ENCODE data around the gene TRIM16. TPM values are rescaled to one million over a fixed set of nuclear protein-coding genes. Genes with fewer than 3 reads are reported as not detected.
"Not testable (repeated sequence)": the region's sequence is repeated elsewhere in the genome, so short reads cannot be mapped to it uniquely, and the experiment has no call there.

The TRIM16 gene

GRCh38 chr17:15588017-15588416 is 96.1 kb downstream of the TRIM16 start:
- H3K4me3 ChIP-seq (ENCODE audit: low read length in 2 of 2); H4K8ac ChIP-seq (ENCODE audit: low read depth, low read length); H3K9ac ChIP-seq (ENCODE audit: low read depth, low read length, poor library complexity); H3K4me2 ChIP-seq (ENCODE audit: insufficient read depth, low read length, poor library complexity, severe bottlenecking); H2AFZ ChIP-seq (ENCODE audit: low read length); H3K9me3 ChIP-seq (replicated peaks in 1 of 2; ENCODE audit: control insufficient read depth in 2 of 2, insufficient read depth in 1 of 2, low read depth in 1 of 2, low read length in 2 of 2); H3K18ac ChIP-seq (ENCODE audit: low read length); H2AK5ac ChIP-seq (ENCODE audit: low read depth, low read length); H2BK5ac ChIP-seq (ENCODE audit: low read length); H4K91ac ChIP-seq (ENCODE audit: low read depth, low read length, poor library complexity); DNase-seq (ENCODE audit: low spot score); H3K4me1 ChIP-seq (ENCODE audit: control insufficient read depth in 2 of 2, insufficient read depth in 1 of 2, low read depth in 1 of 2, low read length in 2 of 2); H2BK120ac ChIP-seq (ENCODE audit: low read depth, low read length); H3K14ac ChIP-seq (ENCODE audit: low read length); H3K27me3 ChIP-seq (ENCODE audit: control insufficient read depth in 3 of 3, insufficient read depth in 3 of 3, low read depth in 1 of 3, low read length in 3 of 3); H3K36me3 ChIP-seq (replicated peaks in 1 of 2; ENCODE audit: control insufficient read depth in 2 of 2, insufficient read depth in 2 of 2, low read length in 2 of 2); H3K23ac ChIP-seq (ENCODE audit: low read depth, low read length, poor library complexity); H2BK12ac ChIP-seq (ENCODE audit: low read length); H3K27ac ChIP-seq (replicated peaks; ENCODE audit: low read length); H3K79me1 ChIP-seq (ENCODE audit: low read depth, low read length); H2BK15ac ChIP-seq (ENCODE audit: low read length); H3K4ac ChIP-seq (ENCODE audit: low read length): not testable (repeated sequence)
- WGBS, 2 donors (ENCODE audit: extremely low coverage in 2 of 2, insufficient read length in 2 of 2, insufficient replicate concordance in 1 of 2) = no CpG with 5 or more reads among the region's 8 CpGs

GRCh38 chr17:15583313-15583712 is 100.8 kb downstream of the TRIM16 start:
- not testable (repeated sequence) for H3K4me2 ChIP-seq (ENCODE audit: insufficient read depth, low read length, poor library complexity, severe bottlenecking); H3K23ac ChIP-seq (ENCODE audit: low read depth, low read length, poor library complexity); H2BK12ac ChIP-seq (ENCODE audit: low read length); H4K91ac ChIP-seq (ENCODE audit: low read depth, low read length, poor library complexity); DNase-seq (ENCODE audit: low spot score); H2BK5ac ChIP-seq (ENCODE audit: low read length); H2AFZ ChIP-seq (ENCODE audit: low read length); H3K18ac ChIP-seq (ENCODE audit: low read length); H3K14ac ChIP-seq (ENCODE audit: low read length); H3K9ac ChIP-seq (ENCODE audit: low read depth, low read length, poor library complexity); H3K4ac ChIP-seq (ENCODE audit: low read length); H3K27me3 ChIP-seq (ENCODE audit: control insufficient read depth in 3 of 3, insufficient read depth in 3 of 3, low read depth in 1 of 3, low read length in 3 of 3); H4K8ac ChIP-seq (ENCODE audit: low read depth, low read length); H3K36me3 ChIP-seq (replicated peaks in 1 of 2; ENCODE audit: control insufficient read depth in 2 of 2, insufficient read depth in 2 of 2, low read length in 2 of 2); H2AK5ac ChIP-seq (ENCODE audit: low read depth, low read length); H3K4me1 ChIP-seq (ENCODE audit: control insufficient read depth in 2 of 2, insufficient read depth in 1 of 2, low read depth in 1 of 2, low read length in 2 of 2); H3K9me3 ChIP-seq (replicated peaks in 1 of 2; ENCODE audit: control insufficient read depth in 2 of 2, insufficient read depth in 1 of 2, low read depth in 1 of 2, low read length in 2 of 2); H2BK120ac ChIP-seq (ENCODE audit: low read depth, low read length); H3K79me1 ChIP-seq (ENCODE audit: low read depth, low read length); H2BK15ac ChIP-seq (ENCODE audit: low read length); H3K27ac ChIP-seq (replicated peaks; ENCODE audit: low read length); H3K4me3 ChIP-seq (ENCODE audit: low read length in 2 of 2)
- whole genome bisulfite sequencing, 2 donors (ENCODE audit: extremely low coverage in 2 of 2, insufficient read length in 2 of 2, insufficient replicate concordance in 1 of 2) = no CpG with 5 or more reads among the region's 5 CpGs

GRCh38 chr17:15581462-15581861 is 102.6 kb downstream of the TRIM16 start:
- H2AFZ ChIP-seq (ENCODE audit: low read length); DNase-seq (ENCODE audit: low spot score); H3K79me1 ChIP-seq (ENCODE audit: low read depth, low read length); H3K27me3 ChIP-seq (ENCODE audit: control insufficient read depth in 3 of 3, insufficient read depth in 3 of 3, low read depth in 1 of 3, low read length in 3 of 3); H2AK5ac ChIP-seq (ENCODE audit: low read depth, low read length); H3K9me3 ChIP-seq (replicated peaks in 1 of 2; ENCODE audit: control insufficient read depth in 2 of 2, insufficient read depth in 1 of 2, low read depth in 1 of 2, low read length in 2 of 2); H3K27ac ChIP-seq (replicated peaks; ENCODE audit: low read length); H3K4me1 ChIP-seq (ENCODE audit: control insufficient read depth in 2 of 2, insufficient read depth in 1 of 2, low read depth in 1 of 2, low read length in 2 of 2); H3K4ac ChIP-seq (ENCODE audit: low read length); H2BK5ac ChIP-seq (ENCODE audit: low read length); H3K4me2 ChIP-seq (ENCODE audit: insufficient read depth, low read length, poor library complexity, severe bottlenecking); H3K23ac ChIP-seq (ENCODE audit: low read depth, low read length, poor library complexity); H3K14ac ChIP-seq (ENCODE audit: low read length); H3K36me3 ChIP-seq (replicated peaks in 1 of 2; ENCODE audit: control insufficient read depth in 2 of 2, insufficient read depth in 2 of 2, low read length in 2 of 2); H2BK120ac ChIP-seq (ENCODE audit: low read depth, low read length); H4K91ac ChIP-seq (ENCODE audit: low read depth, low read length, poor library complexity); H3K9ac ChIP-seq (ENCODE audit: low read depth, low read length, poor library complexity); H2BK12ac ChIP-seq (ENCODE audit: low read length); H4K8ac ChIP-seq (ENCODE audit: low read depth, low read length); H3K4me3 ChIP-seq (ENCODE audit: low read length in 2 of 2); H2BK15ac ChIP-seq (ENCODE audit: low read length); H3K18ac ChIP-seq (ENCODE audit: low read length): not testable (repeated sequence)
- WGBS, 2 donors (ENCODE audit: extremely low coverage in 2 of 2, insufficient read length in 2 of 2, insufficient replicate concordance in 1 of 2) = no CpG with 5 or more reads among the region's 4 CpGs

Small RNAs within 50 kb of the gene (small RNA-seq; reads per million reads assigned to genes)
- gene AC005838.1 (ENCODE audit: insufficient read depth) (not detected), gene ZNF29P (ENCODE audit: insufficient read depth) (not detected)
